GM18858 (cell line): Measurements from ENCODE around the gene HOXC13.

ENCODE experiments used
- ATAC-seq: cut with Tn5 transposase; IDR thresholded peaks from one replicate; pipeline ENCODE4 v1.9.1; 2021; ENCODE audit not compliant: unreplicated experiment

Gene HOXC13

GRCh38 chr12:53981634-53982565, 43.3 kb downstream of the HOXC13 start:
- ATAC-seq: no peak

GRCh38 chr12:53982648-53983567, 44.3 kb downstream of the HOXC13 start:
- ATAC-seq: no peak

DNA sequence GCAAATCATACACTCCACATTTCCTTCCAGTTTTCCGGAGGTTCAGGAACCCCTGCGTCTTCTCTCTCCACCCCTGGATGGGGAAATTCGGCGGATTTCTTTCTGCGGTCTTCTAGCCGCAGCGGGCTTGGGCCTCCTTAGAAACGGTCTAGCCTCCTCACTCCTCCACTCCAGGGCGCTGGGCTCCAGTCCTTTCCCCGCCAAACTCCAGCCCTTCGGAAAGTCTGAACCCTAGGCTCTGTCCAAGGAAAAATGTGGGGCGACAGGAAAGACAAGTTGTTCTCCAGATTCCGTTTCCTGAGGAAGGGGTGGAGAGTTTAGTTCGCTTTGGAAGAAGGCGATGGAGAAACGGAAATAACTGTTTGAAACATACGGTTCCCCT, 44.9 kb downstream of the HOXC13 start:
- ATAC-seq: no peak

- no peak for ATAC-seq
These were observed 45.4 kb downstream of the HOXC13 start for GRCh38 chr12:53983950-53984572.

GRCh38 chr12:53984901-53985691, 46.5 kb downstream of the HOXC13 start, which contains the start of gene HOXC10:
HOXC10 (plus strand) TSS chr12:53985146; CDS start chr12:53985260, 114 bp downstream.
- ATAC-seq: no peak

GRCh38 chr12:53985692-53985993, 47.0 kb downstream of the HOXC13 start:
- ATAC-seq: no peak

DNA sequence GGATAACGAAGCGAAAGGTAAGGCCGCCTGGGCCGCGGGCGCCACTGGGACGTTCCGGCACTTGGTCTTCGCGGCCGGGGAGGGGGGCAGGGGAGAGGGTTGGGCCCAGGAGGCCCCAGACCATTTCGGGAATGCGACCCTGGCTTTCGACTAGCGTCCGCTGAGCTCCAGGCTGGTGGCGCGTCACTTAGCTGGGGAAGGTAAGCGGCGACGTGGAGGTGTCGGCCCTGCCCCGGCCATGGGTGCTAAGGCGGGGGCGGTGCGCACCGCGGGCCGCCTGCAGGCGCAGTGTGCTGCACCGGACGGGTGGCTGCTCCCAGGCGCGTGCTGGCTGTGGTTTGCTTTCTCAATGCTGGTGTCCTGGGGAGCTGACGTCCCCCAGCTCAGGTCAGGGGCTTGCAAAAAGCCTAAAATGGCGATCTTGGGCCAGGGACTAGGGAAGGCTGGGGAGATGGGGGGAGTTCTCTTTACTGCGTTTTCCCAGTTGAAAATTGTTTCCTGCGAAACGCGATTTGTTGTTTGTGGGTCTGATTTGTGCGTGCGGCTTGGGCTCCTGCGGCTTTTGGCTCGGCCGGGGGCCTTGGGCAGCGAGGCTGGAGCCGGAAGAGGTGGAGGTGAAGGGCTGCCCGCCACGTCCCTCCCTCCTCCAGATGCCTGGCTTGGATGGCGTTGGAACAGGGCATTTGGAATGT, 47.5 kb downstream of the HOXC13 start:
- ATAC-seq: no peak

GRCh38 chr12:53986686-53987483, 48.3 kb downstream of the HOXC13 start:
- no peak for ATAC-seq

DNA sequence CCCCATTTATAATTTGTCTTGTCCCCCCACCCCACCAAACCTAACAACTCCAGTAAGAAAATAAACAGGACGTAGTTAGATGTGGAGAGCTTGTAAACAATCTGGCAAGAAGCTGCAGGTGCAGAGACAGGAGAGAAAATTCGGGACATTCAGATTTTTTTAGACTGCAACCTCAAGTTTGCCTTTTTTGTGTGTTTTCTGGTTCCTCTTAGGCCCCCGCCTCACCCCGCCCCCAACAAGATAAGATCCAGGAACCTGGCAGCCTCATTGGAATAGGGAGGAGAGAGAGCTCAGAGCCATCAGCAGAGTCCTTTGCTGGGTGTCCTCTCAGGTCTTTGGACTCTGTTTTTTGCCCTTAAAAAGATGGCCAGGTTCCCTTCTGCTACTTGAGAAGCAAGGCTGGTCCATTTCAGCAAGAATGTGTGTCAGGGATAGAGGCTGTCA, 49.2 kb downstream of the HOXC13 start:
- no peak for ATAC-seq

DNA sequence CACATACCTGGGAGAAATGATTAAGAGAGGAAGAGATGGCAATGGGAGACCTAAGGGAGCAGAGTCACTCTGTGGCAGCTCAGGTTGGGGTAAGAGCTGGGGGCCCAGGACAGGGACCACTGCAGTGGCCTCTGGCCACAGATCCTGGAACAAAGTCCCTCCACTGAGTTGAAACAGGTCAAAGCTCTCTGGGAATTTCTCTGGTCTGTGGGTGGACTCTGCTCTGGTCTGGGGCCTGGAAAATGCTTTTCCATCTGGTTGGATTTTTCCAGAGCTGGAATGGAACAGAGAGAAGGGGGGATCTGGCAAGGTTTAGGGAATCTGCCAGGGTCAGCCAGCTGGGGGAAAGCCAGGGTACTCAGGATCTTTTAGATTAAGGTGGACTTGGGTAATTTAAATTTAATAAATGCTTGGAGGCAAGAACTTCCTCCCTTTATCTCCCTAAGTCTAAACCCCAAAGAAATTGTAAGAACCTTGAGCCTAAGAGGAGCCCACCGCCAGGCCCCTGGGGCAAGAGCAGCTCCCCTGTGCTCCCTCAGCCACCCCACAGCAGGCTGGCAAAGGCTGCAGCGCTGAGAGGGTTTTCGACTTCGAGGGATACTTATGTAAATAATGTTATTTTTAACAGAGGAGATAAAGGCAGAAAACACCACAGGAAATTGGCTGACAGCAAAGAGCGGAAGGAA, 50.1 kb downstream of the HOXC13 start:
- no peak for ATAC-seq

DNA sequence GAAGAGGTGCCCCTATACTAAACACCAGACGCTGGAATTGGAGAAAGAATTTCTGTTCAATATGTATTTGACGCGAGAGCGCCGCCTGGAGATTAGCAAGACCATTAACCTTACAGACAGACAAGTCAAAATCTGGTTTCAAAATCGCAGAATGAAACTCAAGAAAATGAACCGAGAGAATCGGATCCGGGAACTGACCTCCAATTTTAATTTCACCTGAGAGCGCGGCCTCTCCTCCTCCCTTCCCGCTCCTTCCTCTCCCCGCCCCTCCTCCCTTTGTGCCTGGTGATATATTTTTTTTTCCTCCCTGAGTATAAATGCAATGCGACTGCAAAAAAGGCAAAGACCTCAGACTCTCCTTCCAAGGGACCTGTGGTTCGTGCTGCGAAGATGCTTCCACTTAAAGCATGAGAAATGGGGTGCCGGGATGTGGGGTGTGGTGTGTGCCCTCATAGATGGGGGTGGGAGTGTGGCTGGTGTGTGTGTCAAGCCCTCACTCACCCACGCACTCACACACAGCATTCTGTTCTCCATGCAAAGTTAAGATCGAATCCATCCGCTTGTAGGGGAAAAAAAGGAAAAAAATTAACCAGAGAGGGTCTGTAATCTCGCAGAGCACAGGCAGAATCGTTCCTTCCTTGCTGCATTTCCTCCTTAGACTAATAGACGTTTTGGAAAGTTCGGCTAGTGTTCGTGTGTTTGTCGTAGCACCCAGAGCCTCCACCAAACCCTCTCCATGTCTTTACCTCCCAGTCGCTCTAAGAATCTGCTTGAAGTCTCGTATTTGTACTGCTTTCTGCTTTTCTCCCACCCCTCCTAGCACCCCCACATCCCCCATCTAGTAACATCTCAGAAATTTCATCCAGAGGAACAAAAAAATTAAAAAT, 50.8 kb downstream of the HOXC13 start:
- no peak for ATAC-seq

GRCh38 chr12:53990311-53991076, 51.9 kb downstream of the HOXC13 start:
- ATAC-seq: no peak

DNA sequence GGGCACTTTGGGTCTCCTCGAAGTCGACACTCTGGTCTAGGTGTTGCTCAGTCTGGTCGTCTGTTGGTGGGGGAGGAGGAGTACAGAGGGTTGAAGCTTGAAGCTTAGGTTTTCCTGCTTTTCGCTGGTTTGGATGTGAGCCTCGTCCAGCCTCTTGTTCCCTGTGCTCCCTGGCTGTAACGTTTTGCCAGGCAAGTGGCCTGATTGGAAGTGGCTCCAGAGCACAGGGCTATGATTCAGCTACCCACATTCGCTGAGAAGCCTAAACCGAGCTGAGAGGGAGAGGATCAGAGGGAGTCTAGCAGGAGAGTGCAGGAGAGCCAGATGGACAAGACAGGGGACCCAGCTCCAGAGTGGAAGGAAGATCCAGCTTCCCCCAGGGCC, 52.4 kb downstream of the HOXC13 start:
- no peak for ATAC-seq

DNA sequence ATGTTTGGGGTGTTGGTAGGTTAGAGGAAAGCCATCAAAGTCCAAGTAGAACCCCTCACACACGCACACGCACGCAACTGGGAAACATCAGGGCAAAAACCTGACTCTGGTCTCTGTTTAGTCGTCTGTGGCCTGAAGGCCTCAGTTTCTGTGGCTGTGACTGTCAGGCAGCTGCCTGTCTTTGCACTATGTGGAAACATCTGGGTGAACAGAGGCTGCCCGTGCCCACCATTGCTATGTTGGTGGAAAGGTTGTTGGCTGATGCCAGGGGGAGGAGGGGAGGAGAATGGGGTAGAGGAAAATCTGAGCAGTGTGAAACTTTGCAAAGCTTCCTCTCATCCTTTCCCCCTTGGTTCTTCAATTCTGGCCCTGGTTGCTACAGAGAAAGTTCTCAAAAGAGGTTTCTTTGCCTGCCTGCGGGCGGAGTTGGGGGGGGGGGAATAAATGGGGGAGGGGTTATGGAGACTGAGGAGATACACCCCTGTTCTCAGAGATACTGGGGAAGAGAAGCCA, 53.8 kb downstream of the HOXC13 start:
- no peak for ATAC-seq

- no peak for ATAC-seq
These were observed 54.8 kb downstream of the HOXC13 start for GRCh38 chr12:53993162-53994008.

GRCh38 chr12:53994009-53994263, 55.3 kb downstream of the HOXC13 start:
- no peak for ATAC-seq
